Lung microvascular endothelial cell (primary cell): ENCODE data around the gene GASK1B. TPM values are rescaled to one million over a fixed set of nuclear protein-coding genes. Genes with fewer than 3 reads are reported as not detected.

Experiments used
- DNase-seq, 2 donors: peaks; one replicate each; pipeline versions ENCODE4 v3.0.0 to v3.0.0-alpha.2; 2010; ENCODE audit warnings: low read depth in 2 of 2
- total RNA-seq: library from RNA; depleted of rRNA; stranded (reverse); fragments of >200 nt; gene quantifications from 2 replicates; pipeline ENCODE4 v1.2.1, GENCODE V29; 2014

The GASK1B gene
- total RNA-seq, 1 donor from 2014 or later, result 32.7 TPM

DNA sequence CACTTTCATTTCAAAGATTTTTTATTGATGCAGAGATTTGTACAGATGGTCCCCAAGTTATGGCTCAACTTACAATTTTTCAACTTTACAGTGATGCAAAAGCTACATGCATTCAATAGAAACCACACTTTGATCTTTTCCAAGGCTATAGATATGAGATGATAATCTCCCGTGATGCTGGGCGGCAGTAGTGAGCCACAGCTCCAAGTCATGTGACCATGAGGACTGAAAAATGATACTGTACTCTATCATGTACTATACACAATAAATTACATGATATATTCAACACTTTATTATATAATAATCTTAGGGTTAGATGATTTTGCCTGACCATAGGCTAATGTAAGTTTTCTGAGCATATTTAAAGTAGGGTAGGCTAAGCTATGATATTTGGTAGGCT lies 14.0 kb upstream of the GASK1B start:
- DNase-seq, result no peak

DNA sequence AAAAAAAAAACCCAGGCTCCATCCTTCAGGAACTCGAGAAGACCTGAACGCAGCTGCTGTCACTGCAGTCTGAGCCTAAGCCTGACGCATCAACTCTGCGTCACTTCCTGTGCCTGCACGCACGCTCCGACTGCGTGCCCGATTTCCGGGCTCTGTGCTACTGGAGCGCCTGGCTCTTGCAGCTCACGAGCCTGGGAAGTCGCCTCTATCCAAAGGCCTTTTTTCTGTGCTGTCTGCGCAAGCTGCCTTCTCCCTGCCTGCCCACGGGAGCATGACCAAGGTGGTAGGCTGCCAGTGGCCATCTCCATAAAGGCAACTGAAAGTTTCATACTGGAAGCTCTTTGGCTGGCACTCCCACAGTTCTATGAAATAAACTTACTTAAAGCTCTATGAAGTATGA lies 9.9 kb upstream of the GASK1B start:
- DNase-seq, result peak in 1 of 2 donors; percentile 28

DNA sequence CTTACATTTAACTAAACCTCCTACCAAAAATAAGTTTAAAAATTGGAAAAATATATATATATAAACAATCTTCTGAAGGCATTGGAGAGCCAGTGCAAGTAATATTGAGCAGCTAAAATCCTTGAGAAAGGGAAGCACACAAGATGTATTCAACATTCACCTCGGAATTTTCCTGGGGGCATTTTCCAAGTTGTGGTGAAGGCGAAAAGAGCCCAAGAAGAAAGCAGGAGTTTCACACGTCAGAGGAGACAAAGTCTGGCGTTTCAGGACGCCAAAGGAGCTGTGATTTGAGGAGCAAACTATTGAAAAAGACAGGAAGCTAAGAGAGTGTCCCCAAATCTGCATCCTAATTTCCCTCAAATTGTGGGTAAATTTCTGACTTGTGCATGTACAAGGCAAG lies 9.1 kb upstream of the GASK1B start:
- DNase-seq, result no peak

DNA sequence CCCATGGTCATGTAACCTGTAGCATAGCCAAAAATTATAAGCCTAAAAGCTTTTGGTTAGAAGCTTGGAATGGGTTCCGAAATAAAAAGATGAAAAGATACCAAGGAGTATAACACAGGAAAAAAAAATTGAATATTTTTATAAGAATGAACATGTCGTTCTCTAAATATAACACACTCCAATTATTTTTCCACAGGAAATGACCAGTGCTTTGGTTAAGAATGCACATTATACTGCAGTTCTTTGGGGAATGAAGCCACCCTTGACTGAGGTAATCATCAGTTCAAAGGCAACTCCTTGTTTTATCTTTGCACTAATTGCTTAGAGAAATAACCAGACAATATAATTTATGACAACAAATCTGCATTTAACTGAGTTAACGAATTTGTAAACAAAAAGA lies 6.6 kb upstream of the GASK1B start:
- DNase-seq, result peak; percentile 27 to 63

GRCh38 chr4:158176776-158177175 lies 4.0 kb upstream of the GASK1B start:
- no peak for DNase-seq

DNA sequence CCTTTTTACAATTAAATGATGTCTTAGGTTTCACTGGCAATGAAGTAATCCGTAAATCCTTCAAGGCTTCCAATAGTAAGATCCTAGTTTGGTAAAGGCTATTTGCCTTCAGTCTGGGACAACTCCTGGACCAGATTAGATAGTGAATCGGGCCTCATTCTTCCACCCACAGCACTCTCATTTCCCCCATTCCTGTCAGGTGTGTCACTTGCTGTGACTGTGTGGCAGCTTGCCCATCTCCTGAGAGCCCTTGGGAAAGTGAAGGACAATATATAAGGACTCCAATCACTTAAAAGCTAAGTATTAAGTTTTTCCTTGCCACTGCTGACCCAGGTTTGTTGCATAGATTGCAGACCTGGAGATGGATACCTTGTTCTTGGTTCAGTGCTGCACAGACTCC lies 3.3 kb upstream of the GASK1B start:
- DNase-seq, result no peak

- DNase-seq, result peak; percentile 77 to 83
Measured at GRCh38 chr4:158170691-158171561, 1.9 kb downstream of the GASK1B start.

DNA sequence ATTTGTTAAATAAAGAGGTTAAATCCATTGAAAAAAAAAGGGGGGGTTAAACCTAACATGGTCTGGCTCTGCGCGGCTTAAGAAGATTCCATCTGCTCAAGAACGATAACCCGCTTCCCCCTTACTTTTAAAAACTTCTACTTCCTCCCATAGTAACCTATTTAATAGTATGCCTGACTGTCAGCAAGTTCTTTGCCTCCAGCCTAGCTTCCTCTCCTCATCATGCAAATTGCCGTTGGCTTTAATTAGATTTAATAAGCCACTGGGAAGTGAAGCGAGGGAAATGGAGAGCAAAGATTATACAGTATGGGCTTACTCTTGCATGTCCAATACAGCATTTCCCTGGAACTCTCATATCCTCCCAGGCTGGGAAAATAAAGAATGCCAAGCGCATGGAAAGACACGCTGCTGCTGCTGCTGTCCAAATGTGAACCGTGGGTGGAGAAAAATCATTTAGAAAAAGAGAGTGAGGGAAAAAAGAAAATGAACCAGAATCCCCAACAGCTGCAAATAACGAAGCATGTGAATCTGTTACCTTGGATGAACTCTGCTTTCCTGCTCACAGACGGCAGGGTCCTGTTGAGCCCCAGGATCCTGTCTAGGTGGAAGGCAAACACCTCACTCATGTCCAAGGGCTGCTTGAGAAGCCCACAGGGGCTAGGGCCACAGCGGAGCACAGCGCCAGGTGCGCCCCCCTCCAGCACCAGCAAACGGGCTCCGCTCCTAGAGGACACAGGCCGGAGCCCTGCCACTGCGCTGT lies 2.7 kb downstream of the GASK1B start:
- DNase-seq, result peak; percentile 58 to 72

DNA sequence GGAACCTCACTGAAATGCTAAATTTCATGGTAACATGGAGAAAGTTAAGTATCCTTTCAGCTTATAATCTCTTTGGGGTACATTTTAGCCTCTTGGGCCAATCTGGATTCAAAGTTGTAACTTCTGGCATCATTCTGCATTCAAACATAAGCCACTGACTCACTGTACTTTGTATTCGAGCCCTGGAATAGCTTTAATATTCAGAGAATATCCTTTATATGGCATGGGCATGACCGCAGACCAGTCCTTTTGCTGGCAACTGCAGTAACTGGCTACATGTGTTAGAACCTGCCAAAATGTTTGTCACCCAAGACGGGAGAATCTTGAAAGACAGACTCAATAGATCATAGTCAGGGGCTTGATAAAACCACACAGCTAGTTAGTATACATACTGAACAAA lies 3.3 kb downstream of the GASK1B start:
- peak; percentile 24 to 30 for DNase-seq

GRCh38 chr4:158168606-158169005 lies 4.2 kb downstream of the GASK1B start:
- DNase-seq, result peak in 1 of 2 donors; percentile 29

DNA sequence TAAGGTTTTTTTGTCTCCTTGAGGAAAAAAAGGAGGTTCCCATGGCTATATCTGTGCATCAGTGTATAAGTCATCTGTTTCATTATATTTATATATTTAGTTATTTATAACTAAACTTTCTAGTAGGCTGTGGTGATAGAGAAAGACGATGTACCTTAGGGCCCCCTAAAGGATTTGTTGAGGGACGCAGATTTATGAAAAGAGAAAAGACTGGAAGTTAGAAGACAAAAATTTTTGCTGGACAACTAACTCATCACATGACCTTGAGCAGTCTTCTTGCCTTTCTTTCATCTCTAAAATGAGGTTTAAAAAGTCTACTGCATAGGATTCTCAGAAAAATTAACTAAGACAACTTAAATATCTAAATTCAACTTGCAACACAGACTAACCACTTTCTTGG lies 6.1 kb downstream of the GASK1B start:
- DNase-seq, result no peak

GRCh38 chr4:158164768-158165213 lies 8.0 kb downstream of the GASK1B start:
- DNase-seq, result no peak

DNA sequence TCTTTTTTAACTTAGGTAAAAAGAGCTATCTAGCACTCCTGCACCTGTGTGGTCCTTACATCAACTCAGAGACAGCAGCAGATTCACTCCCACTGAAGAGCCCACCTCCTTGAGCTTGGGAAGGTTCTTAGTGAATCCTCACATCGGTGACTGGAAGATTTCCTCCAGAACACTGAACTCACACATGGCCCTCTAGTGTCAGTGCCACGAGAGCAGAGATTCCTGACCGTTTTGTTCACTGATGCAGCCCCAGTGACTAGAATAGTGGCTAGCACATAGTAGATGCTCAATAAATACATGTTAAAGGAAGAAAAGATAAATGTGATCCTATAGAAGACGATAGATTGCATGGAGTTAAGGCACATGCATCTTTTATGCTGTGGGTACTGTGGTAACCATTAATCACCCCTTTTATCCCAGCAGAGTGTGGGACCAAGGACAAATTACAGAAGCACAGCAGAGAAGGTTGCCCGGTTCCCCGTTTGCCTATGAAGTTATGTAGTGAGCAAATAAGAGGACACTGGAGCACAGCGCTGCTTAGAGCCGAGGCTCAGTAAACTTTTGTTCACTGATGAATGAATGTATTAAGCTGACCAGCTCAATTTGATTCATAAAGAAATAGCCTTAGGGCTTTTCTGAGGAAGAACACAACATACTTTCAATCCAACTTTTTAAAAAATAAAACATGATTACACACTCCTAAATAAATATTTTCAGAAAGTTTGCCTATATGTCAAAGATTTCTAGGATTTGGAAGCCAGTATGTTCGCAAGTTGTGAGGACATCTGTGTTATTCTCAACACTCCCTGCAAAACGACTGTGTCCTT lies 8.7 kb downstream of the GASK1B start:
- DNase-seq, result peak in 1 of 2 donors; percentile 16

- peak in 1 of 2 donors; percentile 19 for DNase-seq
Measured at GRCh38 chr4:158162631-158163030, 10.2 kb downstream of the GASK1B start.

DNA sequence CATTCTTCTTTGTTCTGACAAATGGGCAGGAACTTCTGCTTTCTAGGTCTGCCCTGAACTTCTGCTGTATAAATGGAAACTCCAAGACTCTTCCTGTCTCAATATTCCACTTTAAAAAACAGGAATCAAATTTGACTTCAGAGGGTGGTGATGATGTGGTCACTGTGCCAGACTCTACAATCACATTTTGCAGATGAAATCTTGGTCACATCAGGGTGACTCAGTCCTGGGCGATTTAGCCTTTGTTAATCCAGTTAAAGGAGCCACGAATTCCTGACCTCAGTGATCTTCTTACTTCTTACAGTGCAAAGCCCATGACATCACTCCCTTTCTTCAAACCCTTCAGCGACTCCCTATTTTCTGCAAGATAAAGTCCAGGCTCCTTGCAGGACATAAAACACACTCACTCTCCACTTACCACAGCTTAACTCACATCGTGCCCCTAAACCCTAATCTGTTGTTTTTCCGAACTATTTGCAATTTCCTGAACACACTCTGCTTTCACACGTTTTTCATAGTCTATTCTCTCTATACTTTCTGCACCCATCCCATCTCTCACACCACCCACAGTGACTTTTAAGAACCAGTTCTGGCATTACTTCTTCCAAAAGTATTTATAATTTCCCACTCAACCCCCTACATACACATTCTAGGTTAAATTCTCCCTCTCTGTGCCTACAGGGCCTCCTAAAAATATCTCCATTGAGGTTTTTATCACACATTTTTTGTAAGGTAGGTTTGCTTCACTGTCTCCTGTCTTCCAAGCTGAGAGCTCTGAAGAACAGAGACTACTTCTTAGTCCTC lies 11.1 kb downstream of the GASK1B start:
- DNase-seq, result peak; percentile 44 to 95

- DNase-seq, result no peak
Measured at GRCh38 chr4:158159718-158160094, 13.1 kb downstream of the GASK1B start.

- peak in 1 of 2 donors; percentile 80 for DNase-seq
Measured at GRCh38 chr4:158159054-158159717, 13.6 kb downstream of the GASK1B start.

DNA sequence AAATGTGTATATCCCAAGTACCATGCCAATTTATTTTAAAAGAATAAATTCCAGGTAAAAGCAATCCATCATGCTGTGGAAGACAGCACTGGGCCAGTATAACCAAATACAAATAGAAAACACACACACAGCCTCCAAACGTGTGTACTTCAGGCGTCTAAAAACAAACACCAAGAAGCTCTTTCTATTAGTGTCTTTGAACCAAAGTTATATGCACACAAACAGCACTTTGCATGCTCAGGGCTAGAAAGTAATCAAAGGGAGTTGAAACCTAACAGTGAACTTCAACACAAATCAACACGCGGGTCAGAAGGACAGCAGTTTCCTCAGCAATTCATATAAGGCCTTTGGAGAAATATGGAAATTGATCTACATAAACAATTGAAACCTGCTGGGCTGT lies 15.4 kb downstream of the GASK1B start:
- no peak for DNase-seq

- DNase-seq, result no peak
Measured at GRCh38 chr4:158155656-158156356, 17.0 kb downstream of the GASK1B start.

DNA sequence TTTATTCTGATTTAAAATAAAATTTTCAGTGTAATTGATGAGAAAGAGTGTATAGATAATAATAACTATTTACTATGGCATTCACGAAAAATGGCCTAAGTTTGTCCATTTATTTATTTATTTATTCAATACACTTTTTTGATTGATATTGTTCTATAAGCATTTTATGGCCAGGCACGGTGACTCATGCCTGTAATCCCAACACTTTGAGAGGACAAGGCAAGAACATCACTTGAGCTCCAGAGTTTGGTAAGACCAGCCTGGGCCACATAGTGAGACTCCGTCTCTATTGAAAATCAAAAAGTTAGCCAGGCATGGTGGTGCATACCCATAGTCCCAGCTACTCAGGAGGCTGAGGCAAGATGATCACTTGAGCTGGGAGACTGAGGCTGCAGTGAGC lies 25.7 kb downstream of the GASK1B start:
- DNase-seq, result no peak
